ENCODE data around the gene RPL37.
"Not testable (repeated sequence)": the region's sequence is repeated elsewhere in the genome, so short reads cannot be mapped to it uniquely, and the experiment has no call there.

Gene RPL37

GRCh38 chr5:40873286-40873880 lies 38.4 kb upstream of the RPL37 start:
- H3K4me1 ChIP-seq (ENCODE audit: low read length), result peaks cover 10% of the 10 kb centered on the region
- no peaks in the 10 kb centered on the region for H4K20me1 ChIP-seq (ENCODE audit: insufficient read depth, low read length)
- no peak overlapping the region for H3K9ac ChIP-seq (ENCODE audit: low read length)
- H3K9me2 ChIP-seq (replicated peaks; ENCODE audit: insufficient read depth, low read length), result no peaks in the 10 kb centered on the region
- H3K27ac ChIP-seq (ENCODE audit: low read length), result no peak overlapping the region
- H3F3A ChIP-seq (ENCODE audit: insufficient read depth, low read length), result no peaks in the 10 kb centered on the region
- no peak overlapping the region for H3K4me3 ChIP-seq (ENCODE audit: low read length)
- H3K4me2 ChIP-seq (ENCODE audit: low read depth, low read length), result no peak overlapping the region
- no peaks in the 10 kb centered on the region for H3K79me2 ChIP-seq (ENCODE audit: low read length)
- no peak for DNase-seq
- H3K9me3 ChIP-seq (replicated peaks; ENCODE audit: insufficient read depth, low read length), result no peaks in the 10 kb centered on the region
- no peak overlapping the region for H2AFZ ChIP-seq (ENCODE audit: low read length)
- TF ChIP-seq EZH2phosphoT487 (IDR thresholded peaks at IDR 0.05; ENCODE audit: low read length) (no peak), EZH2 (optimal IDR thresholded peaks at IDR 0.05; ENCODE audit: low read depth, low read length) (no peak), CTCF (IDR thresholded peaks at IDR 0.05; ENCODE audit: low read length) (no peak)
- no peaks in the 10 kb centered on the region for H3K27me3 ChIP-seq (replicated peaks; ENCODE audit: insufficient read depth, low read length)
- no peaks in the 10 kb centered on the region for H3K36me3 ChIP-seq (replicated peaks; ENCODE audit: insufficient read depth, low read length)

- H3K79me2 ChIP-seq (ENCODE audit: low read length); H3F3A ChIP-seq (ENCODE audit: insufficient read depth, low read length); H4K20me1 ChIP-seq (ENCODE audit: insufficient read depth, low read length); H3K9ac ChIP-seq (ENCODE audit: low read length); H3K36me3 ChIP-seq (replicated peaks; ENCODE audit: insufficient read depth, low read length); H2AFZ ChIP-seq (ENCODE audit: low read length); H3K9me3 ChIP-seq (replicated peaks; ENCODE audit: insufficient read depth, low read length); H3K4me3 ChIP-seq (ENCODE audit: low read length); H3K27ac ChIP-seq (ENCODE audit: low read length); H3K9me2 ChIP-seq (replicated peaks; ENCODE audit: insufficient read depth, low read length); H3K27me3 ChIP-seq (replicated peaks; ENCODE audit: insufficient read depth, low read length): not testable (repeated sequence)
- DNase-seq, result peak; percentile 42
- Histone ChIP-seq H3K4me2 (ENCODE audit: low read depth, low read length) (peak overlapping the region; percentile 31; the same call in 1 of the 2 replicates), H3K4me1 (ENCODE audit: low read length) (peaks cover 10% of the 10 kb centered on the region)
These were observed 37.2 kb upstream of the RPL37 start for GRCh38 chr5:40872253-40872652.

GRCh38 chr5:40871177-40871576 lies 36.2 kb upstream of the RPL37 start:
- Histone ChIP-seq H3K27ac (ENCODE audit: low read length) (no peak overlapping the region), H4K20me1 (ENCODE audit: insufficient read depth, low read length) (no peaks in the 10 kb centered on the region), H3K9me3 (replicated peaks; ENCODE audit: insufficient read depth, low read length) (no peaks in the 10 kb centered on the region), H2AFZ (ENCODE audit: low read length) (no peak overlapping the region), H3K4me3 (ENCODE audit: low read length) (no peak overlapping the region), H3K36me3 (replicated peaks; ENCODE audit: insufficient read depth, low read length) (no peaks in the 10 kb centered on the region), H3K27me3 (replicated peaks; ENCODE audit: insufficient read depth, low read length) (no peaks in the 10 kb centered on the region), H3K4me2 (ENCODE audit: low read depth, low read length) (no peak overlapping the region), H3K79me2 (ENCODE audit: low read length) (no peaks in the 10 kb centered on the region), H3K4me1 (ENCODE audit: low read length) (peaks cover 10% of the 10 kb centered on the region), H3K9me2 (replicated peaks; ENCODE audit: insufficient read depth, low read length) (no peaks in the 10 kb centered on the region), H3K9ac (ENCODE audit: low read length) (no peak overlapping the region), H3F3A (ENCODE audit: insufficient read depth, low read length) (no peaks in the 10 kb centered on the region)
- TF ChIP-seq EZH2phosphoT487 (IDR thresholded peaks at IDR 0.05; ENCODE audit: low read length) (no peak), CTCF (IDR thresholded peaks at IDR 0.05; ENCODE audit: low read length) (no peak), EZH2 (optimal IDR thresholded peaks at IDR 0.05; ENCODE audit: low read depth, low read length) (no peak)
- DNase-seq, result no peak

GRCh38 chr5:40869384-40869783 lies 34.4 kb upstream of the RPL37 start:
- H3K4me2 ChIP-seq (ENCODE audit: low read depth, low read length), result no peak overlapping the region
- H3K9me2 ChIP-seq (replicated peaks; ENCODE audit: insufficient read depth, low read length), result no peaks in the 10 kb centered on the region
- H3K4me3 ChIP-seq (ENCODE audit: low read length), result no peak overlapping the region
- H3K36me3 ChIP-seq (replicated peaks; ENCODE audit: insufficient read depth, low read length), result no peaks in the 10 kb centered on the region
- H4K20me1 ChIP-seq (ENCODE audit: insufficient read depth, low read length), result no peaks in the 10 kb centered on the region
- no peaks in the 10 kb centered on the region for H3K9me3 ChIP-seq (replicated peaks; ENCODE audit: insufficient read depth, low read length)
- TF ChIP-seq CTCF (IDR thresholded peaks at IDR 0.05; ENCODE audit: low read length), result no peak
- no peak for TF ChIP-seq EZH2phosphoT487 (IDR thresholded peaks at IDR 0.05; ENCODE audit: low read length)
- TF ChIP-seq EZH2 (optimal IDR thresholded peaks at IDR 0.05; ENCODE audit: low read depth, low read length), result no peak
- no peaks in the 10 kb centered on the region for H3K27me3 ChIP-seq (replicated peaks; ENCODE audit: insufficient read depth, low read length)
- no peak for DNase-seq
- H3K9ac ChIP-seq (ENCODE audit: low read length), result no peak overlapping the region
- no peaks in the 10 kb centered on the region for H3F3A ChIP-seq (ENCODE audit: insufficient read depth, low read length)
- H3K4me1 ChIP-seq (ENCODE audit: low read length), result peaks cover 10% of the 10 kb centered on the region
- H3K27ac ChIP-seq (ENCODE audit: low read length), result no peak overlapping the region
- H3K79me2 ChIP-seq (ENCODE audit: low read length), result no peaks in the 10 kb centered on the region
- no peak overlapping the region for H2AFZ ChIP-seq (ENCODE audit: low read length)

Data from MM.1S (cell line).